ENCODE results near the gene BLOC1S1. TPM values are rescaled to one million over a fixed set of nuclear protein-coding genes. Genes with fewer than 3 reads are reported as not detected.

BLOC1S1 gene
- total RNA-seq (2014; rRNA removed; shearing (Covaris generic)) = 165 and 169 TPM in 2 replicates

GRCh38 chr12:55715833-55716581 lies at the start of gene BLOC1S1:
Gene BLOC1S1 (plus strand): TSS chr12:55716046. CDS start chr12:55716052, 6 bp downstream.
- DNase-seq (ENCODE audit: low spot score) = peak; percentile 94

DNA sequence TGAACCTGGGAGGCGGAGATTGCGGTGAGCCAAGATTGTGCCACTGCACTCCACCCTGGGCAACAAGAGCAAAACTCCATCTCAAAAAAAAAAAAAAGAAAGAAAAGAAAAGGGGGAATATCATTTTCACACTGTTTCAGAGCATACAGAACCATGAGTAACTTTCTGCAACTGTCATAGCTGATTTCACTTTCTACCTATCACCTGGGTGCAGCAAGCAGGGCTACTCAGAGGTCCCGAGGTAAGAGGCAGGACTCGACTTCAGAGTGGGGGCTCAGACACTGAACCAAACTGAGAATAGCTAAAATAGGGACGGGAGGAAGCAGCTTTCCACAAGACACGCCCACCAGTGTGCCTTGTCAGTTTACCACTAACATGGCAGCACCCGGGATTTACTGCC lies 49.3 kb upstream of the BLOC1S1 start:
- no peak for DNase-seq (ENCODE audit: low spot score)

DNA sequence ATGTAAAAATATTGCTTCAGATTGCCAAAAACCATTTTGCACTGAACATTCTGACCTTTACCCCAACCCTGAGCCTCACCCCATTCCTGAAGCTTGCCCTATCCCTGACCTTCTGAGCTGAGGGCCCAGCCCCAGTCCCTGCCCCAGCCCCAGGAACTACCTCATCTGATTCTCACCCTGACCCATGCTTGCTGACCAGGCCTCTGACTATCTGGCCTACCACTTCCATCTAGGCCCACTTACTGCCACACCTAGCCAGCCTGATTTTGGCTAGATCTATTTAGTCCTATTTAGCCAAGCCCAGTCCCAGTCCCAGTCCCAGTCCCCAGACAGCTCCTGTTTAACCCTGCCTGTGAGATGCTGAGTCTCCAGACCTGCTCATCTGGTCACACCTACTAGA lies 45.6 kb upstream of the BLOC1S1 start:
- DNase-seq (ENCODE audit: low spot score) = no peak

GRCh38 chr12:55671746-55672145 lies 44.1 kb upstream of the BLOC1S1 start:
- no peak for DNase-seq (ENCODE audit: low spot score)

DNA sequence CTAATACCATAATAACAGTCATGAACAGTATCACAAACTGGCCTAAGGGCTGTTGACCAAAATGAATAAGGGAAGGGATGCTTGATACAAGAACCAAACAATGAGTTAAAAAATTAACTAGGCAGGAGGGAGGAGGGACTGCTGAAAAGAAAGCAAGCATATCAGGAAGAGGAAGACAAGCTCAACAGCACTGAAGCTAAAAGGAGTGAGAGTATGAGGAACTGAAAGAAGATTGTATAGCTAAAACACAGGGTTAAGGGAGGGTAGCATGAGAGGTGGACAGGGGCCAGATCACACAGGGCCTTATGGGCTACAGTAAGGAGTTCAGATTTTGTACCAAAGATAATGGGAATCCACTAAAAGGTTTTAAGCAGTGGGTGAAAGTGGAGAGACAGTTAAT lies 42.2 kb upstream of the BLOC1S1 start:
- no peak for DNase-seq (ENCODE audit: low spot score)

- no peak for DNase-seq (ENCODE audit: low spot score)
Observed at GRCh38 chr12:55675666-55676065, 40.2 kb upstream of the BLOC1S1 start.

GRCh38 chr12:55676707-55677106 lies 39.1 kb upstream of the BLOC1S1 start:
- DNase-seq (ENCODE audit: low spot score) = no peak

- no peak for DNase-seq (ENCODE audit: low spot score)
Observed at GRCh38 chr12:55679691-55680090, 36.2 kb upstream of the BLOC1S1 start.

GRCh38 chr12:55681142-55682077 lies 34.4 kb upstream of the BLOC1S1 start:
- peak; percentile 91 for DNase-seq (ENCODE audit: low spot score)

GRCh38 chr12:55682087-55682796 lies 33.6 kb upstream of the BLOC1S1 start:
- peak; percentile 48 for DNase-seq (ENCODE audit: low spot score)

GRCh38 chr12:55683676-55684075 lies 32.2 kb upstream of the BLOC1S1 start:
- DNase-seq (ENCODE audit: low spot score) = no peak

- DNase-seq (ENCODE audit: low spot score) = no peak
Observed at GRCh38 chr12:55684761-55685370, 31.0 kb upstream of the BLOC1S1 start.

DNA sequence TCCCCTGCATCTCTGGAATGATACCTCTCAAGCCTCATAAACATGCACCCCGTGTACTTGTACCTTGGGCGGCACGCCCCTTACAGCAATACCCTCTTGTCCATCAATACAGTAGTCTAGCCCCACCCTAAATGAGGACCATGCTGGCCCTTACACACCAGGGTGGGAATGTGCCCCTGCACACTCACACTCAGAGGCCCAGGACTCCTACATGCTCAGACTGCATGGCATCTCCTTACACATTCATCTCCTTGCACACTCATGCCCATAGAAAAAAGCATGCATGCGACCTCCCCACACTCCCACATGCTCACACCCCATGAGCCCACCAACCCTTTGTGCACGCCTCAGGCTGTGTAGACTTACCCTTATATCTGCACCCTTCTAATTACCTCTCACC lies 30.2 kb upstream of the BLOC1S1 start:
- DNase-seq (ENCODE audit: low spot score) = no peak

- DNase-seq (ENCODE audit: low spot score) = no peak
Observed at GRCh38 chr12:55686366-55687010, 29.4 kb upstream of the BLOC1S1 start.

DNA sequence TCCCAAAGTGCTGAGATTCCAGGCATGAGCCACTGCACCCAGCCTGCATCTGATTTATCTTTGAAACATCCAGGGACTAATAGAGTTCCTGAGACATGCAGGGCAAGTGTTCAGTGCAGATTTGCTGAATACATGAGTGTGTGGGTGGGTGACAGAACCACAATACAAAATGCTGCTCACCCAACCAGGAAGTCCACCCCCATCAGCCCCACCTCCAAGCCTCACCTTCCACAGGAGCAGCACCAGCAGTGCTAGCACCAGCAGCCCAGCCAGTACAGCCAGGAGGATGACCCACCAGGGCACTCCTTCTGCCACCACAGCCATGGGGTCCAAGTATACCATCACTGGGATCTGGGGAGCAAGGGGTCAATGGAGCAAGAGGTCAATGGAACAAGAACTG lies 28.1 kb upstream of the BLOC1S1 start:
- DNase-seq (ENCODE audit: low spot score) = no peak

DNA sequence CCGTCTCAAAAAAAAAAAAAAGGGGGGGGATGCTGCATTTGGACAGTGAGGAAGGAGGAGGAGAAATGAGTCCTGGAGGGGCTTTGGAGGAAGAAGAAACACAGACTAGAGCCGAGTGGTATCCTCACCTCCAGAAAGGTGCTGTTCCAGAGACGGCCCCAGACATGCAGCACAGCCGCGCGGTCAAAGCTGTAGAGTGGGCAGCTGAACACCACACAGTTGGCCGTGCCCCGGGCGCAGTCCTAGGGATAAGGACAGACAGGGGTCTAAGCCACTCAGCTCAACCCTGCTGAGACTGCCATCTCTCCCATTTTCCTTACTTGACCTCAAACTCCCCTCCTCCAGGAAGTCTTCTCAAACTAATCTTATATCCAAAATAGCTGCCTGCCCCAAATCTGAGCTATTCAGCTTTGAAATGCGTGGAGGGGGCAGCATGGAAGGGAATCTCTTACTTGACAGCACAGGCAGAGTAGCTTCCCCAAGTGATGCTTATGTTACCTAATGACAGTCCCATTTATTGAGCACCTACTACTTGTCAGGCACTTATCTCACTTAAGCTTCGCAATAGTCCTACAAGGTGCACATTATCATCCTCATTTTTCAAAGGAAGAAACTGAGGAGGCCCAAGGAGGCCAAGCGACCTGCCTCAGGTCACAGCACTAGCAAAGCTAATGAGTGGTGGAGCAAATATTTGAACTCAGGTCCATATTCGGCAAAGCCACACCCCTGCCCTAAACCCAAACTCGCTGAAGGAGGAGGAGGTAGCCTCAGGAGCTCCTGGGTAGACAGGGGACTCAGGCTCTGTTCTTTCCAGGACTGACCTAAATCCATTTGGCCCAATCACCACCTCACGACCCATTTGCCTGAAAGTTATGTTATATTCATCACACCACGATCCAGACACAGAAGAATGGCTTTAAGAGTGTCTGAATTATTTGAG lies 26.9 kb upstream of the BLOC1S1 start:
- DNase-seq (ENCODE audit: low spot score) = no peak

DNA sequence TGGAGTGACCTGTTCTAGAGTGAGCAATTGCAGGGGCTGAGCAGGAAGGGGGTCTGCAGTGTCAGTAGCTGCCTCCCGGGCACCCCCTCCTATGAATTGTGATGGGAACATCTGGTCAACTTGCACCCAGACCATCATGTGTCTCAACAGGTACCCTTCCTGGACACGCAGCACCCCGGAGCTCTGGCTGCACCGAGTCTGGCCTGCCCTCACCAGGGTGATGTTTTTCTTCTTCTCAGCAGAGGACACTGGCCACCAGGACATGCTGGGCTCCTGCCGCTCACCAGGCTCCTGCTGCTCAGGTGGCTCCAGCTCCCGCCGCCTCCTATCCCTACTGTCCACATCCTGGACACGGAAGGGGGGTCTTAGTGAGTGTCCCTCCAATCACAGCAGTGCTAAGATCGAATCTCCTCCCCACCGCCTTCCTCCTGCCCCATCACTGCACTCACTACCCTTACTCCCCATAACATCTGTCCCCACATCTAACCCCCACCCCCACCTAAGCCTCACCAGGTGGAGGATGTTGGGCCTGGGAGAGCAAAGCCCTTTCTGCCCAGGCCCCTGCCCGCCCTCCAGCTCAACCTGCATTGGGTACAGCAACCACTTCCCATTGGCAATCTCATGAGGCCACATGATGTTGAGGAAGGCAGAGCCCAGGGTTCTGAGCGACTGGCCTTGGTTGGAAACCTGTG lies 23.1 kb upstream of the BLOC1S1 start:
- DNase-seq (ENCODE audit: low spot score) = no peak

- DNase-seq (ENCODE audit: low spot score) = no peak
Observed at GRCh38 chr12:55693323-55694187, 22.3 kb upstream of the BLOC1S1 start.

All from HT-29 (cell line).